ENCODE measurements around the gene ARID1B. TPM values are rescaled to one million over a fixed set of nuclear protein-coding genes. Genes with fewer than 3 reads are reported as not detected.

The ARID1B gene
- total RNA-seq, 1 experiment from 2014 or later: 86.3 TPM

DNA sequence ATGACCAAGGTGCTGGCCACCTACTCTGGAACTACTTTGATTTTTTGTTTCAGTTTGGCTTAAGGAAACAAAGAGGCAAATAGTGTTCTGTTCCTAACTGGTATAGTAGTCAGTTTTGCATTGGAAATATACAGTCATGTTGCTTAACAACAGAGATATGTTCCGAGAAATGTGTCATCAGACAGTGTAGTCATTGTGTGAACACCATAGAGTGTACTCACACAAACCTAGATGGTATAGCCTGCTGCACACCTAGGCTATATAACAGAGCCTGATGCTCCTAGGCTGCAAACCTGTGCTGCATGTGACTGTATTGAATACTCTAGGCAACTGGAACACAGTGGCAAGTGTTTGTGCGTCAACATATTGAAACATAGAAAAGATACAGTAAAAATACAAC lies 80.4 kb downstream of the ARID1B start:
- ChIA-PET POLR2A (ENCODE audit: low non-redundant PET) (no interaction called here), CTCF (no interaction called here)
- BruUV-seq (replicated peaks): no TSS peak
- no peak overlapping the region for H3K27ac ChIP-seq (ENCODE audit: low read depth, low read length, poor library complexity, severe bottlenecking)
- TF ChIP-seq, protein P1, sequence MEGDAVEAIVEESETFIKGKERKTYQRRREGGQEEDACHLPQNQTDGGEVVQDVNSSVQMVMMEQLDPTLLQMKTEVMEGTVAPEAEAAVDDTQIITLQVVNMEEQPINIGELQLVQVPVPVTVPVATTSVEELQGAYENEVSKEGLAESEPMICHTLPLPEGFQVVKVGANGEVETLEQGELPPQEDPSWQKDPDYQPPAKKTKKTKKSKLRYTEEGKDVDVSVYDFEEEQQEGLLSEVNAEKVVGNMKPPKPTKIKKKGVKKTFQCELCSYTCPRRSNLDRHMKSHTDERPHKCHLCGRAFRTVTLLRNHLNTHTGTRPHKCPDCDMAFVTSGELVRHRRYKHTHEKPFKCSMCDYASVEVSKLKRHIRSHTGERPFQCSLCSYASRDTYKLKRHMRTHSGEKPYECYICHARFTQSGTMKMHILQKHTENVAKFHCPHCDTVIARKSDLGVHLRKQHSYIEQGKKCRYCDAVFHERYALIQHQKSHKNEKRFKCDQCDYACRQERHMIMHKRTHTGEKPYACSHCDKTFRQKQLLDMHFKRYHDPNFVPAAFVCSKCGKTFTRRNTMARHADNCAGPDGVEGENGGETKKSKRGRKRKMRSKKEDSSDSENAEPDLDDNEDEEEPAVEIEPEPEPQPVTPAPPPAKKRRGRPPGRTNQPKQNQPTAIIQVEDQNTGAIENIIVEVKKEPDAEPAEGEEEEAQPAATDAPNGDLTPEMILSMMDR (conservative IDR thresholded peaks at IDR 0.05; ENCODE audit: low read depth, low read length): no peak
- no peak for TF ChIP-seq EZH2 (IDR thresholded peaks at IDR 0.05; ENCODE audit: borderline replicate concordance, low read depth, low read length, poor library complexity, severe bottlenecking)
- intact Hi-C loops (cut with micrococcal nuclease; ENCODE audit: unreplicated experiment): no loop called here
- DNase-seq (ENCODE audit: low spot score): no peak
- H3K36me3 ChIP-seq (ENCODE audit: insufficient read depth, low read length, poor library complexity, severe bottlenecking): no peaks in the 10 kb centered on the region
- no peaks in the 10 kb centered on the region for H3K9me3 ChIP-seq (ENCODE audit: low read depth, low read length, poor library complexity, severe bottlenecking)
- H3K4me1 ChIP-seq (ENCODE audit: insufficient read depth, low read length, poor library complexity, severe bottlenecking): peaks cover 5% of the 10 kb centered on the region
- H3K4me3 ChIP-seq (ENCODE audit: low read depth, low read length, poor library complexity, severe bottlenecking): no peak overlapping the region
- H3K27me3 ChIP-seq (replicated peaks; ENCODE audit: insufficient read depth, low read depth, low read length, poor library complexity): no peaks in the 10 kb centered on the region

DNA sequence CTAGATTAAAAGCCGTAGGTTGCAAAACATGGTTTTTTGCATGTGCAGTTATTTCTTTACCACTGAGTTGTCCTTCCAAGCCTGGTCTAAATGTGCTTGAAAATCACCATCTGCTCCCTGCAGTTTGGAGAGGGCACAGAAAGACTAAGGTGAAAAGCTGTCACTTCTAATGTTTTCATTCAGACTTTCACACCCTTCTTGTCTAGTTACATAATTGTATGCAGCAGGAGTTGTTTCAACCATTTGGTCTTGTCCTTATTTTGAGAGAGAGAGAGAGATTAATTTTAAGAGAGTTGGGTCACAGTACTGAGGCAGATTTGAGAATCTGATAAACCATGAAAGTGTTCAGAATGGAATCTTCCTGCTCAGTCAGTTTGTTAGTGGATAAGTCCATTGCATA lies 82.5 kb downstream of the ARID1B start:
- Histone ChIP-seq H3K4me3 (ENCODE audit: low read depth, low read length, poor library complexity, severe bottlenecking) (no peak overlapping the region), H3K4me1 (ENCODE audit: insufficient read depth, low read length, poor library complexity, severe bottlenecking) (no peaks in the 10 kb centered on the region), H3K9me3 (ENCODE audit: low read depth, low read length, poor library complexity, severe bottlenecking) (no peaks in the 10 kb centered on the region), H3K27ac (ENCODE audit: low read depth, low read length, poor library complexity, severe bottlenecking) (no peak overlapping the region), H3K36me3 (ENCODE audit: insufficient read depth, low read length, poor library complexity, severe bottlenecking) (no peaks in the 10 kb centered on the region), H3K27me3 (replicated peaks; ENCODE audit: insufficient read depth, low read depth, low read length, poor library complexity) (no peaks in the 10 kb centered on the region)
- intact Hi-C loops (cut with micrococcal nuclease; ENCODE audit: unreplicated experiment): no loop called here
- BruUV-seq (replicated peaks): no TSS peak
- DNase-seq (ENCODE audit: low spot score): no peak
- ChIA-PET CTCF (no interaction called here), POLR2A (ENCODE audit: low non-redundant PET) (no interaction called here)
- TF ChIP-seq EZH2 (IDR thresholded peaks at IDR 0.05; ENCODE audit: borderline replicate concordance, low read depth, low read length, poor library complexity, severe bottlenecking): no peak

DNA sequence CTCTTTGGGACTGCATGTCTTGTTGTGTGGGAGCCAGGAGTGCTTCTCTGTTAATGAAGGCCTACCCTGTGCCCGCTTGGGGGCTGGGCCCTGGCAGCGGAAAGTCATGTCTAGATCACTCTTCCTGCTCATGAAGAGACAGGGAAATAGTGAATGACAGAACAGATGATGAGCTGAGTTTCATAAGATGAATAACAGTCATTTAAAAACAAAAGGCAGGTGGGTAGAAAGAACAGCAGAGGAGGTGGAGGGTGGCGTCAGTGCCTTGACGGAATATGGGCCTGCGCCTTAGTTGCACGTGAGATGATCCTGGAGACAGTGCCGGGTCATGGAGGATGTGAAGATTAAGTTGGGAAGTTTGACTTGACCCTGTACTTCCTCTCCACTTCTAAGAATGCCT lies 85.5 kb downstream of the ARID1B start:
- ChIA-PET CTCF (no interaction called here), POLR2A (ENCODE audit: low non-redundant PET) (no interaction called here)
- no peak for TF ChIP-seq EZH2 (IDR thresholded peaks at IDR 0.05; ENCODE audit: borderline replicate concordance, low read depth, low read length, poor library complexity, severe bottlenecking)
- TF ChIP-seq, protein P1 (conservative IDR thresholded peaks at IDR 0.05; ENCODE audit: low read depth, low read length): no peak
- no peak overlapping the region for H3K27ac ChIP-seq (ENCODE audit: low read depth, low read length, poor library complexity, severe bottlenecking)
- no peaks in the 10 kb centered on the region for H3K27me3 ChIP-seq (replicated peaks; ENCODE audit: insufficient read depth, low read depth, low read length, poor library complexity)
- no peak overlapping the region for H3K4me3 ChIP-seq (ENCODE audit: low read depth, low read length, poor library complexity, severe bottlenecking)
- no peaks in the 10 kb centered on the region for H3K36me3 ChIP-seq (ENCODE audit: insufficient read depth, low read length, poor library complexity, severe bottlenecking)
- DNase-seq (ENCODE audit: low spot score): no peak
- no peaks in the 10 kb centered on the region for H3K9me3 ChIP-seq (ENCODE audit: low read depth, low read length, poor library complexity, severe bottlenecking)
- peaks cover 12% of the 10 kb centered on the region for H3K4me1 ChIP-seq (ENCODE audit: insufficient read depth, low read length, poor library complexity, severe bottlenecking)
- BruUV-seq (replicated peaks): no TSS peak
- intact Hi-C loops (cut with micrococcal nuclease; ENCODE audit: unreplicated experiment): no loop called here

DNA sequence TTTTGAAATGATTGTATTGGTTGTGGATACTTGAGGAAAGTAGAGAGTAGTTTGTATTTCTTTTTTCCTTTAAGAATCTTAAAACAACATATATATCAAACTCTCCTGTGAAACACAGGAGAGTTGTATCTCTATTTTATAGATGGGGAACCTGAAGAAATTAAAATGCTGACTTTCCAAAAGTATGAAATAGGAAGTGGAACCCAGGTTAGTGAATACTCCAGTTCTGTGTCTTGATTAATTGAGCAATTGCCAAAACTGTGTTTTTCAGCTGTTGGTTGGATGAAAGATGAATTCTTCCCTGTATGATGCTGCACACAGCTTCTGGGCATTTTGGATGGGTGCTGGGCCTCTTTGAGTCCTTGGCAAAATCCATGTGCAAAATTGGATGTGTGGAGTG lies 86.3 kb downstream of the ARID1B start:
- DNase-seq (ENCODE audit: low spot score): no peak
- no peak overlapping the region for H3K4me3 ChIP-seq (ENCODE audit: low read depth, low read length, poor library complexity, severe bottlenecking)
- no peaks in the 10 kb centered on the region for H3K36me3 ChIP-seq (ENCODE audit: insufficient read depth, low read length, poor library complexity, severe bottlenecking)
- no peak overlapping the region for H3K27ac ChIP-seq (ENCODE audit: low read depth, low read length, poor library complexity, severe bottlenecking)
- intact Hi-C loops (cut with micrococcal nuclease; ENCODE audit: unreplicated experiment): no loop called here
- no peaks in the 10 kb centered on the region for H3K9me3 ChIP-seq (ENCODE audit: low read depth, low read length, poor library complexity, severe bottlenecking)
- no TSS peak for BruUV-seq (replicated peaks)
- TF ChIP-seq, protein P1 (conservative IDR thresholded peaks at IDR 0.05; ENCODE audit: low read depth, low read length): no peak
- TF ChIP-seq EZH2 (IDR thresholded peaks at IDR 0.05; ENCODE audit: borderline replicate concordance, low read depth, low read length, poor library complexity, severe bottlenecking): no peak
- CTCF ChIA-PET: no interaction called here
- POLR2A ChIA-PET (ENCODE audit: low non-redundant PET): no interaction called here
- peaks cover 14% of the 10 kb centered on the region for H3K4me1 ChIP-seq (ENCODE audit: insufficient read depth, low read length, poor library complexity, severe bottlenecking)
- H3K27me3 ChIP-seq (replicated peaks; ENCODE audit: insufficient read depth, low read depth, low read length, poor library complexity): no peaks in the 10 kb centered on the region
